Cardiac fibroblast (primary cell): Measurements from ENCODE around the gene MSMO1.

Source experiments
- DNase-seq, 2 donors: peaks; one replicate each; pipeline versions ENCODE4 v3.0.0 to v3.0.0-alpha.2; 2010; ENCODE audit warnings: low read depth in 2 of 2
- H3K4me3 ChIP-seq, 2 donors: replicated peaks in 1 of 2; 1 replicate in 1 of 2; 2 replicates in 1 of 2; pipeline ENCODE4 v1.5.1; 2011; ENCODE audit warnings: low read depth in 2 of 2, low read length in 2 of 2, mild to moderate bottlenecking in 2 of 2, moderate library complexity in 1 of 2
- CTCF ChIP-seq: IDR thresholded peaks from one replicate; pipeline ENCODE4 v1.5.1; 2011; ENCODE audit warnings: low read depth, mild to moderate bottlenecking, low read length, inconsistent platforms

Gene MSMO1

GRCh38 chr4:165345666-165346417 is 18.4 kb downstream of the MSMO1 start:
- TF ChIP-seq CTCF, result peak; percentile 25
- H3K4me3 ChIP-seq, result no peak overlapping the region
- peak in 1 of 2 donors; percentile 33 for DNase-seq

- H3K4me3 ChIP-seq, result no peak overlapping the region
- DNase-seq, result no peak
- TF ChIP-seq CTCF, result no peak
Measured at GRCh38 chr4:165347647-165348569, 20.4 kb downstream of the MSMO1 start.

GRCh38 chr4:165351359-165352130 is 24.1 kb downstream of the MSMO1 start:
- no peak overlapping the region for H3K4me3 ChIP-seq
- TF ChIP-seq CTCF, result no peak
- no peak for DNase-seq

GRCh38 chr4:165355900-165356300 is 28.4 kb downstream of the MSMO1 start:
- H3K4me3 ChIP-seq, result no peak overlapping the region
- peak; percentile 58 for TF ChIP-seq CTCF
- peak; percentile 59 to 65 for DNase-seq

GRCh38 chr4:165359506-165359905 is 32.0 kb downstream of the MSMO1 start:
- peak; percentile 50 for DNase-seq
- TF ChIP-seq CTCF, result no peak
- no peak overlapping the region for H3K4me3 ChIP-seq

- peak in 1 of 2 donors; percentile 61 for DNase-seq
Measured at GRCh38 chr4:165360041-165360695, 32.7 kb downstream of the MSMO1 start.

More at GRCh38 chr4:165360041-165360695, 32.7 kb downstream of the MSMO1 start:
- H3K4me3 ChIP-seq, result no peak overlapping the region
- no peak for TF ChIP-seq CTCF
